Adrenal gland (tissue), 5 donors: Measurements from ENCODE around the gene NUP43.

Experiments used
- CTCF ChIP-seq, 6 experiments: fragments of 450-650 bp in 4 of 6; fragments of 200-600 bp in 2 of 6; sonication (generic) in 1 of 6; IDR thresholded peaks; 1 replicate in 5 of 6; 2 replicates in 1 of 6; pipeline versions ENCODE4 v1.5.1 to v1.8.0; 2016 to 2021; ENCODE audit warnings: antibody characterized with exemption in 6 of 6, mild to moderate bottlenecking in 2 of 6, moderate library complexity in 1 of 6
- POLR2A ChIP-seq, 2 donors: fragments of 450-650 bp; IDR thresholded peaks; one replicate each; pipeline ENCODE4 v1.6.1; 2017; ENCODE audit warnings: antibody characterized with exemption in 2 of 2, mild to moderate bottlenecking in 2 of 2, moderate library complexity in 1 of 2
- donor health status: DM: no; HTN: no; CAD: no.

GRCh38 chr6:149783551-149783950, 37.2 kb upstream of the NUP43 start:
- TF ChIP-seq CTCF (IDR thresholded peaks at IDR 0.05) (no peak), POLR2A (IDR thresholded peaks at IDR 0.05) (no peak)
